GM18873 (cell line): ENCODE measurements around the gene EPB41L2.
"Not testable (repeated sequence)": the region's sequence is repeated elsewhere in the genome, so short reads cannot be mapped to it uniquely, and the experiment has no call there.

ENCODE experiments used
- ATAC-seq: cut with Tn5 transposase; IDR thresholded peaks from one replicate; pipeline ENCODE4 v1.9.1; 2021; ENCODE audit warnings: mild to moderate bottlenecking, moderate library complexity, moderate number of reproducible peaks; ENCODE audit not compliant: unreplicated experiment, low FRiP score

EPB41L2 gene

GRCh38 chr6:130927305-130927704 lies 135.7 kb downstream of the EPB41L2 start:
- ATAC-seq: no peak

- no peak for ATAC-seq
These were observed 139.7 kb downstream of the EPB41L2 start for GRCh38 chr6:130923350-130923749.

- ATAC-seq: no peak
These were observed 140.1 kb downstream of the EPB41L2 start for GRCh38 chr6:130922922-130923321.

- no peak for ATAC-seq
These were observed 142.1 kb downstream of the EPB41L2 start for GRCh38 chr6:130920969-130921368.

- no peak for ATAC-seq
These were observed 144.9 kb downstream of the EPB41L2 start for GRCh38 chr6:130918171-130918570.

- ATAC-seq: not testable (repeated sequence)
These were observed 147.4 kb downstream of the EPB41L2 start for GRCh38 chr6:130915606-130916005.

GRCh38 chr6:130913120-130913519 lies 149.9 kb downstream of the EPB41L2 start:
- no peak for ATAC-seq

GRCh38 chr6:130912434-130912833 lies 150.6 kb downstream of the EPB41L2 start:
- no peak for ATAC-seq

GRCh38 chr6:130908958-130909357 lies 154.1 kb downstream of the EPB41L2 start:
- ATAC-seq: no peak

- ATAC-seq: no peak
These were observed 154.9 kb downstream of the EPB41L2 start for GRCh38 chr6:130908188-130908587.

- no peak for ATAC-seq
These were observed 155.4 kb downstream of the EPB41L2 start for GRCh38 chr6:130907687-130908086.

- ATAC-seq: no peak
These were observed 156.2 kb downstream of the EPB41L2 start for GRCh38 chr6:130906736-130907381.

GRCh38 chr6:130903602-130904001 lies 159.4 kb downstream of the EPB41L2 start:
- ATAC-seq: no peak

GRCh38 chr6:130903007-130903406 lies 160.0 kb downstream of the EPB41L2 start:
- ATAC-seq: no peak

- no peak for ATAC-seq
These were observed 162.1 kb downstream of the EPB41L2 start for GRCh38 chr6:130900913-130901312.

GRCh38 chr6:130896249-130896648 lies 166.8 kb downstream of the EPB41L2 start:
- no peak for ATAC-seq

GRCh38 chr6:130895516-130895915 lies 167.5 kb downstream of the EPB41L2 start:
- ATAC-seq: no peak

GRCh38 chr6:130893766-130894165 lies 169.3 kb downstream of the EPB41L2 start:
- no peak for ATAC-seq

- no peak for ATAC-seq
These were observed 169.8 kb downstream of the EPB41L2 start for GRCh38 chr6:130893277-130893676.

- ATAC-seq: no peak
These were observed 172.5 kb downstream of the EPB41L2 start for GRCh38 chr6:130890521-130890971.

- ATAC-seq: no peak
These were observed 173.6 kb downstream of the EPB41L2 start for GRCh38 chr6:130889423-130889822.

- no peak for ATAC-seq
These were observed 174.8 kb downstream of the EPB41L2 start for GRCh38 chr6:130888246-130888645.

- ATAC-seq: no peak
These were observed 176.1 kb downstream of the EPB41L2 start for GRCh38 chr6:130886966-130887365.
